K562 (cell line): ENCODE measurements around the gene PTPN13. TPM values are rescaled to one million over a fixed set of nuclear protein-coding genes. Genes with fewer than 3 reads are reported as not detected.
"Not testable (repeated sequence)": the region's sequence is repeated elsewhere in the genome, so short reads cannot be mapped to it uniquely, and the experiment has no call there.

ENCODE experiments used
- ATAC-seq: fragments of 200-7000 bp; cut with Tn5 transposase; 3 replicates; pipeline ENCODE4 v1.9.1; 2020; ENCODE audit warnings: moderate library complexity
- BruUV-seq: library from RNA; stranded (reverse); fragments of 400-500 nt; replicated peaks from 2 replicates; lab custom pipeline; 2021; lab: Mats Ljungman, UMichigan
- CTCF ChIA-PET: fragments of 300-600 bp; formaldehyde crosslinking; extraction: SDS; loops from one replicate; lab custom pipeline; 2021; ENCODE audit warnings: low intra/inter-chr PET ratio; lab: Yijun Ruan, JAX
- POLR2A ChIA-PET: fragments of 300-600, 350-650 bp; sonication (Branson Sonifier 250); formaldehyde crosslinking; extraction: SDS; loops from one replicate; lab custom pipeline; 2021; ENCODE audit warnings: antibody characterized with exemption, inconsistent platforms; lab: Yijun Ruan, JAX
- DNase-seq, 4 experiments: peaks; one replicate each; pipeline versions ENCODE4 v3.0.0 to v3.0.0-alpha.2; 2011 to 2018; ENCODE audit warnings: low spot score in 3 of 4, mixed read lengths in 3 of 4; ENCODE audit errors: extremely low read depth in 1 of 4
- FAIRE-seq: peaks from 2 replicates; lab custom pipeline; 2011; peaks lifted over from hg19 to GRCh38; lab: Jason Lieb, UNC
- H2AFZ ChIP-seq: 2 replicates; pipeline ENCODE4 v1.6.0; 2011; ENCODE audit warnings: low read depth, low read length, control low read depth, inconsistent platforms
- H3K27ac ChIP-seq: fragments of 200-600 bp; 3 replicates; pipeline ENCODE4 v1.8.0; 2011; ENCODE audit warnings: low read depth, mild to moderate bottlenecking, control low read depth, inconsistent platforms, low read length, moderate library complexity, mixed read lengths; ENCODE audit errors: extremely low read depth
- H3K27me3 ChIP-seq, 2 experiments: fragments of 300-600 bp in 1 of 2; 2 replicates in 1 of 2; 3 replicates in 1 of 2; pipeline versions ENCODE4 v1.6.0 to v1.8.0; 2011; ENCODE audit warnings: inconsistent platforms in 2 of 2, low read length in 2 of 2, mild to moderate bottlenecking in 1 of 2, mixed read lengths in 1 of 2, moderate library complexity in 1 of 2; ENCODE audit not compliant: control insufficient read depth in 2 of 2, insufficient read depth in 2 of 2
- H3K36me3 ChIP-seq: fragments of 300-600 bp; 3 replicates; pipeline ENCODE4 v1.8.0; 2011; ENCODE audit warnings: mild to moderate bottlenecking, low read length, inconsistent platforms; ENCODE audit not compliant: control insufficient read depth, insufficient read depth
- H3K4me1 ChIP-seq, 2 experiments: fragments of 200-600 bp in 1 of 2; replicated peaks in 1 of 2; 2 replicates in 1 of 2; 3 replicates in 1 of 2; pipeline versions ENCODE4 v1.5.1 to v1.8.0; 2011; ENCODE audit warnings: inconsistent platforms in 2 of 2, low read length in 2 of 2, mild to moderate bottlenecking in 1 of 2, mixed read lengths in 1 of 2, moderate library complexity in 1 of 2; ENCODE audit not compliant: control insufficient read depth in 2 of 2, insufficient read depth in 2 of 2
- H3K4me2 ChIP-seq: 2 replicates; pipeline ENCODE4 v1.6.1; 2011; ENCODE audit warnings: low read length, control low read depth, inconsistent platforms, mixed read lengths; ENCODE audit not compliant: insufficient read depth
- H3K4me3 ChIP-seq: fragments of 200-600 bp; sonication (generic), shearing (Covaris generic); 2 replicates; pipeline ENCODE4 v1.5.1; 2016; ENCODE audit warnings: control low read depth, inconsistent platforms
- H3K79me2 ChIP-seq: fragments of 200-600 bp; 3 replicates; pipeline ENCODE4 v1.8.0; 2011; ENCODE audit warnings: low read length, inconsistent platforms; ENCODE audit not compliant: control insufficient read depth, insufficient read depth
- H3K9ac ChIP-seq, 2 experiments: 2 replicates each; pipeline versions ENCODE4 v1.6.0 to v1.6.1; 2011; ENCODE audit warnings: low read depth in 2 of 2, low read length in 2 of 2, control low read depth in 1 of 2, inconsistent platforms in 1 of 2, mild to moderate bottlenecking in 1 of 2, mixed read lengths in 1 of 2; ENCODE audit not compliant: insufficient read depth in 1 of 2
- H3K9me1 ChIP-seq: one replicate; pipeline ENCODE4 v1.6.0; 2011; ENCODE audit warnings: inconsistent platforms, mild to moderate bottlenecking, low read length, moderate library complexity; ENCODE audit not compliant: control insufficient read depth, insufficient read depth
- H3K9me3 ChIP-seq: replicated peaks from 2 replicates; pipeline ENCODE4 v1.5.1; 2011; ENCODE audit warnings: low read depth, low read length, inconsistent platforms; ENCODE audit not compliant: control insufficient read depth, insufficient read depth
- H4K20me1 ChIP-seq: replicated peaks from 2 replicates; pipeline ENCODE4 v1.6.1; 2011; ENCODE audit warnings: low read length, inconsistent platforms, mixed read lengths; ENCODE audit not compliant: control insufficient read depth, insufficient read depth
- WGBS: fragments of 100-300 bp; shearing (Covaris generic); methylation state at CpG from one replicate; pipeline ENCODE4 v1.1.6; 2016; ENCODE audit warnings: low coverage, mixed read lengths; ENCODE audit not compliant: insufficient coverage; ENCODE audit errors: missing lambda C conversion rate; 5-methylcytosine and 5-hydroxymethylcytosine counted together
- in situ Hi-C: fragments of 300-500 bp; cut with MboI; formaldehyde crosslinking; loops from 4 replicates; pipeline ENCODE4 v1.15.0; 2018; ENCODE audit warnings: inconsistent platforms, mixed read lengths
- intact Hi-C: fragments of 100-400 bp; cut with micrococcal nuclease; formaldehyde crosslinking; loops from 2 replicates; pipeline ENCODE4 v1.14.2; 2022
- polyA plus RNA-seq, 8 experiments: library from polyadenylated mRNA; depleted of rRNA in 4 of 8; stranded (reverse) in 5 of 8; unstranded in 3 of 8; fragments of >200 nt; fragmentation: Nextera tagmentation in 2 of 8; fragmentation: Illumina TruSeq in 1 of 8; extraction: Ambion mirVana in 2 of 8; extraction: Trizol in 1 of 8; gene quantifications; 2 replicates each; pipeline versions ENCODE4 v1.2.1 to v1.2.3, GENCODE V29; 2011 to 2014; ENCODE audit warnings: inconsistent platforms in 1 of 8, missing spikeins in 1 of 8
- total RNA-seq, 7 experiments: library from RNA; depleted of rRNA in 6 of 7; stranded (reverse); fragments of >200 nt in 6 of 7; fragmentation: Illumina TruSeq in 2 of 7; extraction: Trizol in 2 of 7; gene quantifications; 2 replicates each; pipeline versions ENCODE4 v1.2.1 to v1.2.3, GENCODE V29; 2011 to 2021; ENCODE audit warnings: low replicate concordance in 1 of 7
- TF ChIP-seq, protein P1 (sequence below), 2 experiments: fragments of 450-650 bp in 1 of 2; IDR thresholded peaks; 2 replicates each; pipeline ENCODE4 v1.6.1; 2011 to 2017; ENCODE audit warnings: low read depth in 2 of 2, antibody characterized with exemption in 1 of 2, borderline replicate concordance in 1 of 2, low read length in 1 of 2, mild to moderate bottlenecking in 1 of 2, mixed read lengths in 1 of 2; ENCODE audit not compliant: control insufficient read depth in 1 of 2

PTPN13 gene
- total and polyA plus RNA-seq, 9 of the 15 experiments (the other 6 are each of a cell fraction or from before 2014, with no cell fraction given), result 0.33 TPM; not detected in 8

DNA sequence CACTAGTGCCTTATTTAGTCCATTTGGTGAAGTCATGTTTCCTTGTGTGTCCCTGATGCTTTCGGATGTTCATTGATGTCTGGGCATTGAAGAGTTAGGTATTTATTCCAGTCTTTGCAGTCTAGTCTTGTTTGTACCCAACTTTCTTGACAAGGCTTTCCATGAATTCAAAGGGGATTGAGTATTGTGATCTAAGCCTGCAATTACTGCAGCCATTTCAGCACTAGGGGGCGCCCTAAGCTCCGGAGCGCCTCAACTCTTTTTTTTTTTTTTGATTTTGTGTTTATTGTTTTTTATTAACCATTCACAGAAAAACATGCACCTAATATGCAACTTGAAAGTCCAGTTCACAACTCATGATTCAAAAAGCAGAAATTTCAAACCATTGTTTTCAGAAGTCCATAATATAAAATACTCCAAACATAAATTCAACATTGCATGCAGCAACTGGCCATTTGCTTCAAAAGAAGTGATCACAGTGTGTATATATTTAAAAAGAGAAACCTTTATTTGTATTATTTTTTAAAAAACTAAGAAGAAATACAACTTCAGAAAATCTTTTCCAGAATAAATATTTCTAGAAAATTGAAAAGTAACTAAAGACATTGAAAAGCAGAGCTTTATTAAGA, 59.2 kb downstream of the PTPN13 start (continued):
- TF ChIP-seq, protein P1, sequence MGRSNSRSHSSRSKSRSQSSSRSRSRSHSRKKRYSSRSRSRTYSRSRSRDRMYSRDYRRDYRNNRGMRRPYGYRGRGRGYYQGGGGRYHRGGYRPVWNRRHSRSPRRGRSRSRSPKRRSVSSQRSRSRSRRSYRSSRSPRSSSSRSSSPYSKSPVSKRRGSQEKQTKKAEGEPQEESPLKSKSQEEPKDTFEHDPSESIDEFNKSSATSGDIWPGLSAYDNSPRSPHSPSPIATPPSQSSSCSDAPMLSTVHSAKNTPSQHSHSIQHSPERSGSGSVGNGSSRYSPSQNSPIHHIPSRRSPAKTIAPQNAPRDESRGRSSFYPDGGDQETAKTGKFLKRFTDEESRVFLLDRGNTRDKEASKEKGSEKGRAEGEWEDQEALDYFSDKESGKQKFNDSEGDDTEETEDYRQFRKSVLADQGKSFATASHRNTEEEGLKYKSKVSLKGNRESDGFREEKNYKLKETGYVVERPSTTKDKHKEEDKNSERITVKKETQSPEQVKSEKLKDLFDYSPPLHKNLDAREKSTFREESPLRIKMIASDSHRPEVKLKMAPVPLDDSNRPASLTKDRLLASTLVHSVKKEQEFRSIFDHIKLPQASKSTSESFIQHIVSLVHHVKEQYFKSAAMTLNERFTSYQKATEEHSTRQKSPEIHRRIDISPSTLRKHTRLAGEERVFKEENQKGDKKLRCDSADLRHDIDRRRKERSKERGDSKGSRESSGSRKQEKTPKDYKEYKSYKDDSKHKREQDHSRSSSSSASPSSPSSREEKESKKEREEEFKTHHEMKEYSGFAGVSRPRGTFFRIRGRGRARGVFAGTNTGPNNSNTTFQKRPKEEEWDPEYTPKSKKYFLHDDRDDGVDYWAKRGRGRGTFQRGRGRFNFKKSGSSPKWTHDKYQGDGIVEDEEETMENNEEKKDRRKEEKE (IDR thresholded peaks at IDR 0.05; ENCODE audit: borderline replicate concordance in 1 of 2, control insufficient read depth in 1 of 2, low read depth in 2 of 2, low read length in 1 of 2), result no peak
- TF ChIP-seq, all 486 proteins: peak for 5

DNA sequence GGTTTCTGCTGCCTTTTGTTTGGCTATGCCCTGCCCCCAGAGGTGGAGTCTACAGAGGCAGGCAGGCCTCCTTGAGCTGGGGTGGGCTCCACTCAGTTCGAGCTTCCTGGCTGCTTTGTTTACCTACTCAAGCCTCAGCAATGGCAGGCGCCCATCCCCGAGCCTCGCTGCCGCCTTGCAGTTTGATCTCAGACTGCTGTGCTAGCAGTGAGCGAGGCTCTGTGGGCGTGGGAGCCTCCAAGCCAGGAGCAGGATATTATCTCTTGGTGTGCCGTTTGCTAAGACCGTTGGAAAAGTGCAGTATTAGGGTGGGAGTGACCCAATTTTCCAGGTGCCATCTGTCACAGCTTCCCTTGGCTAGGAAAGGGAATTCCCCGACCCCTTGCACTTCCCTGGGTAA, 62.7 kb downstream of the PTPN13 start:
- H3K9me3 ChIP-seq, H3K36me3 ChIP-seq, H3K9me1 ChIP-seq, POLR2A ChIA-PET, H3K4me2 ChIP-seq, DNase-seq, H3K79me2 ChIP-seq, intact Hi-C loops, FAIRE-seq, H2AFZ ChIP-seq, H4K20me1 ChIP-seq, H3K4me3 ChIP-seq, ATAC-seq, H3K9ac ChIP-seq, H3K4me1 ChIP-seq, in situ Hi-C loops, H3K27ac ChIP-seq, H3K27me3 ChIP-seq, CTCF ChIA-PET, BruUV-seq: not testable (repeated sequence)
- WGBS, result 0% methylated on average over 6 of the region's 10 CpGs
